ENCODE results near the gene FAM120A.

The FAM120A gene

GRCh38 chr9:93436655-93437407 lies 14.7 kb upstream of the FAM120A start:
- no peak for TF ChIP-seq CTCF (IDR thresholded peaks at IDR 0.05)

GRCh38 chr9:93437996-93438395 lies 13.5 kb upstream of the FAM120A start:
- no peak for TF ChIP-seq CTCF (IDR thresholded peaks at IDR 0.05)

GRCh38 chr9:93440896-93441580 lies 10.4 kb upstream of the FAM120A start:
- no peak for TF ChIP-seq CTCF (IDR thresholded peaks at IDR 0.05)

GRCh38 chr9:93446073-93446472 lies 5.4 kb upstream of the FAM120A start:
- TF ChIP-seq CTCF (IDR thresholded peaks at IDR 0.05): no peak

GRCh38 chr9:93447655-93448054 lies 3.8 kb upstream of the FAM120A start:
- no peak for TF ChIP-seq CTCF (IDR thresholded peaks at IDR 0.05)

GRCh38 chr9:93451849-93452709 lies 594 bp downstream of the FAM120A start:
- no peak for TF ChIP-seq CTCF (IDR thresholded peaks at IDR 0.05)

- TF ChIP-seq CTCF (IDR thresholded peaks at IDR 0.05): no peak
These were observed 1.2 kb downstream of the FAM120A start for GRCh38 chr9:93452710-93453046.
